K562 (cell line): ENCODE results near the gene LUC7L3.

Experiments used
- BRF1 ChIP-seq: IDR thresholded peaks from 3 replicates; pipeline ENCODE4 v1.6.1; 2011; ENCODE audit warnings: borderline replicate concordance, mild to moderate bottlenecking; ENCODE audit not compliant: insufficient read length; ENCODE audit errors: extremely low read depth
- CHD2 ChIP-seq: IDR thresholded peaks from 2 replicates; pipeline ENCODE4 v1.6.1; 2011; ENCODE audit warnings: low read depth, low read length
- ELF1 ChIP-seq: fragments of 200-800 bp; sonication (Bioruptor generic); IDR thresholded peaks from 2 replicates; pipeline ENCODE4 v1.6.1; 2016; ENCODE audit warnings: missing genetic modification characterization, missing compliant biosample characterization
- MYC ChIP-seq, 2 experiments: fragments of 250-450 bp in 1 of 2; sonication (Bioruptor Pico) in 1 of 2; IDR thresholded peaks; 2 replicates each; pipeline versions ENCODE4 v1.5.1 to v1.6.1; 2012 to 2021; ENCODE audit warnings: low read depth in 2 of 2, borderline replicate concordance in 1 of 2, improper control_type of control experiment in 1 of 2, low read length in 1 of 2, mild to moderate bottlenecking in 1 of 2, moderate library complexity in 1 of 2
- SP2 ChIP-seq: IDR thresholded peaks from 2 replicates; pipeline ENCODE4 v1.6.1; 2011; ENCODE audit warnings: mild to moderate bottlenecking, low read depth, low read length, moderate library complexity; ENCODE audit not compliant: poor library complexity, severe bottlenecking; ENCODE audit errors: extremely low read depth
- TF ChIP-seq, protein P1 (sequence below), 3 experiments: IDR thresholded peaks in 2 of 3; conservative IDR thresholded peaks in 1 of 3; 2 replicates each; pipeline ENCODE4 v1.5.1; 2011 to 2012; ENCODE audit warnings: low read length in 3 of 3, mild to moderate bottlenecking in 3 of 3, control low read depth in 2 of 3, improper control_type of control experiment in 1 of 3, inconsistent platforms in 1 of 3, low read depth in 1 of 3, mixed read lengths in 1 of 3, moderate library complexity in 1 of 3; ENCODE audit not compliant: insufficient read depth in 2 of 3

DNA sequence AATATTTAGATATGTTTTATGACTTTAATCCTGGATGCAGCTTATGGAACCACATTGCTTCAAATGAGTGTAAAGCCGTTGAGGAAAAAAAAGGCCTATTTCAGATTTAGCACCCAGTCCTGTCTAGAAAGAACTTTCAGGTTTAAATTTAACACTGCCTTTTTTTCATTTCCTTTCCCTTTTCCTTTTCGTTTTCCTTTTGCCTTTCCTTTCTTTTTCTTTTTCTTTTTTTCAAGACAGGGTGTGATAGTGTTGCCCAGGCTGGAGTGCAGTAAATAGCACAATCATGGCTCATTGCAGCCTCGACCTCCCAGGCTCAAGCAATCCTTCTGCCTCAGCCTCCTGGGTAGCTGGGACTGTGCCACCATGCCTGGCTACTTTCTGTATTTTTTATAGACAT lies 15.9 kb downstream of the LUC7L3 start:
- no peak for TF ChIP-seq BRF1
- no peak for TF ChIP-seq ELF1 (tag)
- TF ChIP-seq SP2 = no peak
- TF ChIP-seq, protein P1, sequence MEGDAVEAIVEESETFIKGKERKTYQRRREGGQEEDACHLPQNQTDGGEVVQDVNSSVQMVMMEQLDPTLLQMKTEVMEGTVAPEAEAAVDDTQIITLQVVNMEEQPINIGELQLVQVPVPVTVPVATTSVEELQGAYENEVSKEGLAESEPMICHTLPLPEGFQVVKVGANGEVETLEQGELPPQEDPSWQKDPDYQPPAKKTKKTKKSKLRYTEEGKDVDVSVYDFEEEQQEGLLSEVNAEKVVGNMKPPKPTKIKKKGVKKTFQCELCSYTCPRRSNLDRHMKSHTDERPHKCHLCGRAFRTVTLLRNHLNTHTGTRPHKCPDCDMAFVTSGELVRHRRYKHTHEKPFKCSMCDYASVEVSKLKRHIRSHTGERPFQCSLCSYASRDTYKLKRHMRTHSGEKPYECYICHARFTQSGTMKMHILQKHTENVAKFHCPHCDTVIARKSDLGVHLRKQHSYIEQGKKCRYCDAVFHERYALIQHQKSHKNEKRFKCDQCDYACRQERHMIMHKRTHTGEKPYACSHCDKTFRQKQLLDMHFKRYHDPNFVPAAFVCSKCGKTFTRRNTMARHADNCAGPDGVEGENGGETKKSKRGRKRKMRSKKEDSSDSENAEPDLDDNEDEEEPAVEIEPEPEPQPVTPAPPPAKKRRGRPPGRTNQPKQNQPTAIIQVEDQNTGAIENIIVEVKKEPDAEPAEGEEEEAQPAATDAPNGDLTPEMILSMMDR (IDR thresholded peaks at IDR 0.05 in 2 of 3, conservative IDR thresholded peaks at IDR 0.05 in 1 of 3; ENCODE audit: insufficient read depth in 2 of 3, low read depth in 1 of 3, low read length in 3 of 3) = no peak
- no peak for TF ChIP-seq MYC (IDR thresholded peaks at IDR 0.05; ENCODE audit: low read depth, low read length)
- no peak for TF ChIP-seq MYC (CRISPR knock-in tag; IDR thresholded peaks at IDR 0.05; ENCODE audit: borderline replicate concordance, low read depth)
- TF ChIP-seq CHD2 = no peak
